NCI-H446 (cell line): ENCODE data around the gene ENKD1.

Experiments used
- DNase-seq, 2 experiments: peaks; one replicate each; lab custom pipeline; 2025; lab: John Stamatoyannopoulos, UW

ENKD1 gene

DNA sequence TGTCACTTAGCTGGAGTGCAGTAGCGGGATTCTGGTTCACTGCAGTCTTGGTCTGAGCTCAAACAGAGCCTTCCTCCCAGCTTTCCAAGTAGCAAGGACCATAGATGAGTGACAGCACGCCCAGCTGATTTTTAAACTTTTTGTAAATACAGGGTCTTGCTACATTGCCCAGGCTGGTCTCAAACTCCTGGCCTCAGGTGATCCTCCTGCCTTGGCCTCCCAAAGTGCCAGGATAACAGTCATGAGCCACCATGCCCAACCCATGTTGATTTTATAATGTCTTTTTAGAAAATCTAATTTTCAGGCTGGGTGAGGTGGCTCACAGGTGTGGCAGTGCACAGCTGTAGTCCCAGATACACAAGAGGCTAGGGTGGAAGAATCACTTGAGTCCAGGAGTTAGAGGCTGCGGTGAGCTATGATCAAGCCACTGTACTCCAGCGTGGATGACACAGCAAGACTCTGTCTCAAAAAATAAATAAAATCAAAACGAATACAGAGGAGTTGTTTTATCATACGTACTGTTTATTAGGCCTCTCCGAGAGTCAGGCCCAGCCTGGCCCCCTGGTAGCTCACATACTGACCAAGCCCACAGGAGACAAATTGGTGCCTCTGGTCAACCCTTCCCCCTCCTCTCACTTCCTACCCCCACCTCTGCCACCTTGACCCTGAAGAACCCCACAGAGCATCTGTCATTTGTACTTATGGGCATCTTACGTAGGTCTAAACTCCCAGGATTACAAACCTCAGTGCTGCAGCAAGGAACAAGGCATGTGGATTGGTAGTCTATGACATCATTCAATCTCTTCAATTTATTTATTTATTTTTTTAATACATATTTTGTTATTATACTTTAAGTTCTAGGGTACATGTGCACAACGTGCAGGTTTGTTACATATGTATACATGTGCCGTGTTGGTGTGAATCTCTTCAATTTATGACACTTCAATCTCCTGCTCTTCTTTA is 13.7 kb upstream of the ENKD1 start:
- no peak for DNase-seq

DNA sequence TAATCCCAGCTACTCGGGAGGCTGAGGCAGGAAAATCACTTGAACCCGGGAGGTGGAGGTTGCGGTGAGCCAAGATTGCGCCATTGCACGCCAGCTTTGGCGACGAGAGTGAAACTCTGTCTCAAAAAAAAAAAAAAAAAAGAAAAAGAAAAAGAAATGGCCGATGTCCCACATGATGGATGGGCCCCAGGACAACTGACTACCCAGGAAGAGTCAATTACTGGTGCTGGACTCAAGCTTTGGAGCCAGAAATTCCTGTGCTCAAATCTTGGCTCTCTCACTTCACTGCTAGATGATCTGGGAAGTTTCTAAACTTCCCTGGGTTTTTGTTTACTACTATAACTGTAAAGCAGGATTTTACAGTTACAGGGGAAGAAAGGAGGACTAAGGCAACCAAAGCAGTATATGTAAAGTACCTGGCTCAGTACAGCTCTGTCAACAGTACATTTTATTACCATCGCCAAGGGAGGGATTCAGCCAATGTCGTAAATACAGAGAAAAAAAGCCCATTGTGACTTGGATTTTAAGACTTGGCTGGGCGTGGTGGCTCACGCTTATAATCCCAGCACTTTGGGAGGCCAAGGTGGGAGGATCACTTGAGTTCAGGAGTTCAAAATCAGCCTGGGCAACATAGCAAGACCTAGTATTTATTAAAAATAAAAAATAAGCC is 11.9 kb upstream of the ENKD1 start:
- no peak for DNase-seq

DNA sequence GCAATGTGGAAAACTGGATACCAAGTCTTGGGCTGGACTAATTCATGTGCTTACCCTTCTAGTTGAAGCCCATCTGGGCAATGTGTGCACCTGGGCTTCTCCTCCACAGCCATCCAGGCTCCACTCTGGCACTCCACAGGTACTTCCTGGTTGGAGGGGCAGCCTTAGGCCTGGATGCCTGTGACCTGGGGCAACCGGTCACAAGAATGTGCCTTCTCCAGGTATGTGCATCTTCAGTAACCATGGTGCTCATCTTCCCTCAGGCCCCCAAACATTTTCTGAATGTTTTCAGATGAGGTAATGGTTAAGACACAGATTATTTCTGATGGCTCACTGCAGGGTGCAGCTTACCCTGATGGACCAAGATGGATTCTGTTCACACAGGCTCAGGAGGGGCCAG is 11.2 kb upstream of the ENKD1 start:
- DNase-seq, result no peak

DNA sequence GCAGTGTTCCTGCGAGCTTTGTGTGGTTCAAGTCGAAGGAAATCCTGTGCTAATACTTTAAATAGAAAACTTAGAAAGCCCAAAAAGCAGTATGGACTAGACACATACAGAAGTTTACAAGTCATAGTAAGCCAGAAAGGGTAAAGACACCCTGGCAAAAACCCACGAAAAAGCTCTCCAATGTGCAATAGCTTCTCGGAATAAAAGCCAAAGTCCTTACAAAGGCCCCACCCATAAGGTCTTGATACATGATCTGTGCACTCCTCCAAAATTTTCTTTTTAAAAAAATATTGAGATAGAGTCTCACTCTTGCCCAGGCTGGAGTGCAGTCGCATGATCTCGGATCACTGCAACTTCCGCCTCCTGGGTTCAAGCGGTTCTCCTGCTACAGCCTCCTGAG is 10.4 kb upstream of the ENKD1 start:
- DNase-seq, result no peak

DNA sequence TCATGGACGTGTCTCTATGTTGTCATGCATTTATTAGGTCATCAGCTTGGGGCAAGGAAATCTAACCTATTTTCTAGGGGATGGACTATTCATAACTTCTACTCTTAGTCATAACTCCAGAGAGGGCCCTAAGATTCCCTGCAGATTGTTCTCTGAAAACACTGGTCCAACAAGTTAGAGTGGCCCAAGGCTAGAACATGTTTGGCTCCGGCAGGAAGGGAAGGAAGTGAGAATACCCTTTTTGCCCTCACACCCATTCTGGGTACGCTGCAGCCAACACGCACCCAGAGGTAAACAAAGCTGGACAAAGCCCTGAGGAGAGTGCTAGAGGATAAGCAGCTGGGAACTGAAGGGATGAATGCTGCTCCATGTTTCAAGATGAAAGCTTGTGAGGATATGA is 10.0 kb upstream of the ENKD1 start:
- DNase-seq, result no peak

DNA sequence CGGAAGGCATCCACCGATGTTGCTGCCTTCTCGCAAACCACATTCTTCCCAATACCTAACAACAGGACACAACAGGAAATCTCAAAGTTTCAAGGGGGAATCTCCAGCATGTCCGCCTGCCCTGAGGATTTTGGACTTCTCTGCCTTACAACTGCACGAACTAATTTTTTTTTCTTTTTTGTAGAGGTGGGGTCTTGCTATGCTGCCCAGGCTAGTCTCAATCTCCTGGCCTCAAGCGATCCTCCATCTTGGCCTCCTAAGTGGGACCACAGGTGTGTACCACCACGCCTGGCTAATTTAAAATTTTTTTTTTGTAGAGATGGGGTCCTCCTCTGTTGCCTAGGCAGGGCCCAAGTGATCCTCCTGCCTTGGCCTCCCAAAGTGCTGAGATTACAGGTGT is 9.4 kb upstream of the ENKD1 start:
- DNase-seq, result no peak

DNA sequence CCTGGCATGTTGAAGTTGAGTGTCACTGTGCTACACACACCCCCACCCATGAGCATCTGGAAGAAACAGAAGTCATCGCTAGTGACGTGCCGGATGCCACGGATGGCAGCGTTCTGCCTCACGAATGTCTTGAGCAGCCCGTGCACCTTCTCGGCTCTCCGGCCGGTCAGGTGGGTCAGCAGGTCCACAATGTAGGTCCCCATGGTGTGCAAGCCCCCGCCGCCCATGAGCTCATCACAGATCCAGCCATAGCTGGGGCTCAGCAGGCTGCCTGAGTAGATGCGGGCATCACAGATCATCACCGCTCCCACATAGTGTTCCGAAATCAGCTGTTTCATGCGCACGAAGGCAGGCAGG is 9.0 kb upstream of the ENKD1 start:
- DNase-seq, result no peak

DNA sequence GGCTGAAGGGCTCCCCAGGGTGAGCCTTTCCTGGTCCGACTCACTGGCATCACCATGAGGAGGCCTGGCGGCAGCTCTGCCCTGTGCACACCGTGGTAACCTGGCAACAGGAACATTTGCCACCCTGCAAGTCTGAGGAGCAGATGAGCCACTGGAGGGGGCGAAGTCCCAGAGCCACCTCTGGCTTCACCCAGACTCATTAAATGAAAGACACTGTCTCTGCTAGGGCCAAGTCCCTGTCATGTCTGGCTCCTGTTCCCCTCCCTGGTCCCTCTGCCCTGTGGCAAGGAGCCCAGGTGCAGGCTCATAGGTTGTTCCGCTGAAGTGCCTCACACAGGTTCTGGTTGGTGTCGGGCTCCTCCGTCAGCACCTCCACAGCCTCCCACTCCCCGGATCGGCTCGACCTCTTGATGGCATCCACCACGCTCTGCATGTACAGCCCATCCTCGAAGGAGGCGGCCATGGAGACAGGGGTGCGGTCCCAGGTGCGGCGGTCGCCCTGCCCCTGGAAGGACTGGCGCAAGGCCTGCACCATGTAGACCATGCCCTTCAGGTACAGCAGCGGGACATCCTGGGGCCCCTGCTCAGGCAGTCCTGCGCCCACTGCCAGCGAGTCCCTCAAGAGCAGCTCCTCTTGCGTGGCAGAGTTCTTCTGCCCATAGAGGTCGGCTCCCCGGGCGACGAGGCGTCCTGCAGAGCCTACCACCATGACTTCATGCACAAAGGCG is 8.5 kb upstream of the ENKD1 start:
- no peak for DNase-seq

DNA sequence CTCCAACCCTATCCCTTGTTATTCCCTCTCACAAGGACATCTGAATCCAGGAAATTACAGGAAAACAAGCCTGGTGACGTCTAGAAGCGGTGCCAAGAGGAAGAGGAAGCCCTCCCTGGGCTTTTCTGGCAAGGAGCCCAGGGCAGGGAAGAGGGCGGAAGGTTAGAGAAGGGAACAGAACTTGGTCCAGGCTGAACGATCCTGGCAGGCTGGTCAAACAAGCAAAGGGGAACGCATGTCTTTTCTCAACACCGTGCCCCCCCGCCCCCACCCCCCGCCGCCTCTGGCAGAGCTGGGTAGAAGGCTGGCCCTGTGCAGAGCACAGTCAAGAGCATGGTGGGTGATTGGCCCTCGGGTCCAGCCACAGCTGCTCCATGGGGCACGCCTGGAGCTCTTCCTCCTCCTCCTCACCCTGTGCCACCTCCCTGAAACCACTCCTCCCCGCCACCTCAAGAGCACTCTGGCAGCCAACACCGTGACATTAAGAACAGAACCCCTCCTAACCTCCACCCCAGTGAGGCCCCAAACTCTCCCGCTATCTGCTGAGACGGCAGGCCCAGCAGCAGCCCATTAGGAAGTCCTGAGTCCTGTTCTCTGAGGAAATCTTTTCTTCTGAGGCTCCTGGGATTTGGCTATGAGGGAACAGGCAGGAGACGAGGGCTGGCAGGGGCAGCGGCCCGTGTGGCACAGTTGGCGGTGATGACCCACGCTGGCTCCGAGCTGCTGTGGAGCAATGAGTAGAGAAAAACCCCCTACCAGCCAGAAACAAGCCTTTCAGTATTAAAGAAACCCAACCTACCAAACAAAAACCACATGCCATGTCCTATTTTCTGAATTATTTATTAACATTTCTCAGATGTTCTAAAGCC is 7.4 kb upstream of the ENKD1 start:
- DNase-seq, result peak in 1 of 2 experiments; percentile 27

DNA sequence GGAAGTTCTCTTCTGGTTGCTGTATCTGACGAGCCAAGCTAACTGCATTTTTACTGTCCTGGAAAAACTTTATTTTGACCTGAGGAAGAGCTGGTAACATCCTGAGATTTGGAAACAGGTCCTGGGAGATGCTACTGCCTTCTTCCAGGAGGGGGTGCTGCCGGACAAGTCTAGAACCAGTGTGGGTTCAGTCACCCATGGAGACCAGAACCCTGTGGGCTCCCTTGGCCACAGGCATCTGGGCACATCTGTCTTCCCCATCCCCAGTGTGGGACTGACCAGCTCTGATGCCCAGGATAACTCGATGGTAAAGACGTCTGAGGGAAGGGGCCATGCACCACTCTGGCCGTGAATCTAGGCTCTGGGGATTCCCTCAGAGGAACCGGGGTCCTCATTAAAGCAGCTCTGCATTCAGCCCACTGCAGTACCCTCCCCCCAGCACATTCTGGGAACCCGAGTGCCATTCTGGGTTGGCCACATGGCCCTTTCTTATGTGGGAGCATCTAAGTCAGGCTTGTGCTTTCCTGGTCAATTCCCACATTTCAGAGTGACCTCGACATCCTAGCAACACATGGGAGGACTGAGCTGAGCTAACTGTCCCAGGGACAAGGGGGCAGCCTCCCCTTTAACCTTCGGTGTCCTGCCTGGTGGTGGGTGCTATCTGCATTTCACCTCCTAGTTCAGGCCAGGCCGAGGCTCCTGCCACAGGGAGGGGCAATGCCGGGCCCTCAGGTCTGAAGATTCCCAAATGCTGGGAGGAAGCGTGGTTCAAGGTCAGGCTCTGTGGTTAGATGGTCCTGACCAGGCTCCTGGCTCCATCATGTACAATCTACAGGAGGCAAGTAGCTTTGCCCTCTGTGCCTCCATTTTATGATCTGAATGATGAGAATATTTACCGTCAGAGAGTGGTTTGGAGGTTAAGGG is 6.5 kb upstream of the ENKD1 start:
- peak; percentile 10 to 48 for DNase-seq

DNA sequence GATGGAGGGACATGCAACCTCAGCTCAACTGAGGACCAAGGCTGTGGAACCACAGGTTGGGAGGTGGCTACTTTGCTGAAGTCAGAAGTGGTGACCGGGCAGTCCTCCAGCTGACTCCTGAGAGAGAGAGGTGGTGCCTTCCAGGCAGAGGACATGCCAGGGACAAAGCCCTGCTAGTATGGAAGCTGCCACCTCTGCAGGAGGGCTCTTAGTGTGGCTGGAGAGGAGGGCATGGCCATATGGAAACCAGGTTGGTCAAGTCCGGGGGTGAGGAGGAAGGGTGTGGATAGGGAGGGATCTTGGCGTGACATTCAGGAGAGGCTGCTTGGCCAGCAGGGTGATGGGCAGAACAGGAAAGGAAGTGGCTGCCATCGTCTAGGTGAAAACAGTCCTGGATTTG is 5.8 kb upstream of the ENKD1 start:
- no peak for DNase-seq

DNA sequence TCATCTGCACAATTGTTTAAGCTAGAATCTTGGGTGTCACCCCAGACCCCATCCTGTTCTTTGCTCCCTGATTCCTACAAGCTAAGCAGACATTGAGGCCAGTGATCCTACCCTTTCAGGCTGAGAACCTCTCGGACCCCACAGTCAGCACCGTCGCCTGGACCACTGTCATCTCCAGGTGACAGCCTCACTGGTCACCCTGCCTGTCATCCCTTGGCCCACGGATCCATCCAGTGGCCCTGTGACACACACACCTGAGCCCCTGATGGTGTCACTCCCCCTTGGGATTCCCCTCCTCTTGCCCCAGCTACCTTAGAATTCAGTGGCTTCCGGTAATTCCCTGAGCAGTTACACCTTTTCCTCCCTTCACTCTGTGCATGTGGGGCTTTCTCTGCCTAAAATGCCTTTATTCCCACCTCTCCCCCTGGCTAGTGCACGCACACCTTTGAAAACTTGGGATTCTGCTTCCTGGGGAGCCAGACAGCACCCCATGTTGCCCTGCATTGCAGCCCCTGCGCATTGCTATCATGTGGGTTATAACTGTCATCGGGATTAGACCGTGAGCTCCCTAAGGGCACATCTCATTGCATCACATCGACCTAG is 3.0 kb upstream of the ENKD1 start:
- DNase-seq, result no peak

DNA sequence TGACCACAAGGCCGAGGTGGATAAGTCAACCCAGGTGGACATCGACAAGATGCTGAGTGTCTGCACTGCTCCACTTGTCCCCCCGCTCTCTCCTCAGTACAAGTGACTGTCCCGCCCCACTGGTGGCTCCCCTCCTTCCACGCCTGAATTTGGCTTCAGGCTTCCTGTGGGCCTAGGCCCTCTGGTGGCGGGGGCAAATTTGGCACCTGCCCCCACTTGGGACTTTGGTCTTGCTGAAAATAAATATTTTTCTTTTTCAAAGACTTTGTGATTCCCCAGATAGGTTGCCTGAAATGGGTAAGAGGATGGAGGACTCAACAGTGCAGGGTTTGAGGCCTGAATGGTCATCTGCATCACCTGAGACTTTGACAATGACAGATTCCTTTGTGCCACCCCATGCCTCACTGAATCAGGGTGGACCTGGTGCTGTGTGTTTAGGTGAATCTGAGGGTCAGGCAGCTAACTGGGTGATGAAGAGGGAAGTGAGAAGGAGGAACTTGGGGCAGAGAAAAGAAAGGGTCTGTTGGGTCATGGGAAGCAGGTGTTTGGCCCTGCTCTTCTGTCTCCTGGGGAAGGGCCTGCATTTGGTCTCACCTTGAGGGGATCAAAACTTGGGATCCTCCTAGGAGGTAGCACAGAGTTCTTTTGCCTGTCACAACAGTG is 2.1 kb upstream of the ENKD1 start:
- no peak for DNase-seq

DNA sequence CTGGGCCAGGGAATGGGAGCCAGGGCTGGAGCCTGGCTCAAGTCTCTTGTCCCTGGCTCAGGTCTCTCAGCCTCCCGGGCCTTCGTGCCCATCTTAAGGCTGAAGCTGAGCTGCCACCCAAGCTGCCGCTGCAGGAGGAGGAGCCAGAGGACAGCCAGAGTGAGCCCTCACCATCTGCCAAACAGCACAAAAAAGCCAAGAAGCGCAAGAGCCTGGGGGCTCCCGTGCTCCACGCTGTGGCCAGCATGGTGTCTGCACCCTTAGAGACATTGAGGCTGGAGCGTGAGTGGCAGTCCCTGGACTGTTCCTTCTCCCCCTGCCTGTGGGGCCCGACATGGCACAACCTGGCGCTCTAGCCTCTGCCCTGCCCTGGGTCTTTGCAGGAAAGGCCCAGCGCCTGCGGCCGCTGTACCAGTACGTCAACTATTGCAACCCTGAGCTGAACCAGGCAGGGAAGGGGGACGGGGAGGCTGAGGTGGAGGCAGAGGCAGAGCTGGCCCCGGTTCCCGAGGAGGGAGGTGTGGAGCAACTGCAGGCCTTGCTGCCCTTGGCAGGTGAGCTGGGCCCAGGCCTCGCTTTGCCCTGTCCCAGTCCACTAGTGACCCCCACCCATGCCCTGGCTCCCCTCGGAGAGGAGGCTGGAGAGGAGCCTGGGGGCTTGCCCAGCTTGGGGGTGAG is 1.4 kb upstream of the ENKD1 start:
- DNase-seq, result peak; percentile 51 to 93

DNA sequence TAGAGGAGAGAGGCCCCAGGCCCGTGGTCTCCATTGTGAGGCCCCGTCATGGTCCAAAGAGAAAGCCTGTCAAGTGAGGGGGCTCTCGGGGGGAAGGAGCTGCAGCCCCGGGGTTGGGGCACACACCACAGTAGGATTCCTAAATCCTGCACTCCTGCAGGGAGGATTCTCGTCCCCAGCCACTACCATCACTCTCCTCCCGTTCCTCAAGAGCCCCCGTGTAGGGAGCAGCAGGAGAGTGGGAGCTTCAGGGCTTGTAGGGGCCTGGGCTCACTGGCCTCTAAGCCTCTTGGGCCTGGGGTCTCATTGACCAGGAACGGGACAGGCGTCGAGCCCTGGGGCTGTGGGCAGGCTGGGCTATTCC is 885 bp upstream of the ENKD1 start:
- DNase-seq, result no peak

DNA sequence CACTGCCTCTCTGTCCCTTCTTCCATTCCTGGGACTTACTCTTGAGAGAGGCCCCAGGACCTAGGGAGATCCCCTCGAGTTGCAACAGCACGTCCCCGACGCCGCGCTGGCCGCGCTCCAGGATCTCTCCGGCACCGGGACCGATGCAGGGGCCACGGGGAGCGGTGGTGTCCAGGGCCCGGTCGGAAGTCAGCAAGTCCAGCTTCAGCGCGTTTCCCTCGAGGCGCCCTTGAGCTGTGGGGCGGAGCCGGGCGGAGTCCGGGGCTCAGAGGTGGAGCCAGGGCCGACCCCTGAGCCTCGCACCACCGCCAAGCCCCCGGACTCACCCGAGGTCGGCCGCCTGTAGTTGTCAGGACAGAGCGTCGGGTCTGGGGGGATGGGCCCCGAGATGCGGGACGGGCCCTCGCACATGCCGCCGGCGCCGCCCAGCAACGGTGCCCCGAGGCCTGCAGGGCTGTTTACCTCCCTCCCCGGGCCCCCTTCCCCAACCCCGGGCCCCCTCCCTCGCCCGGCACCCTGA is 458 bp downstream of the ENKD1 start:
- no peak for DNase-seq

DNA sequence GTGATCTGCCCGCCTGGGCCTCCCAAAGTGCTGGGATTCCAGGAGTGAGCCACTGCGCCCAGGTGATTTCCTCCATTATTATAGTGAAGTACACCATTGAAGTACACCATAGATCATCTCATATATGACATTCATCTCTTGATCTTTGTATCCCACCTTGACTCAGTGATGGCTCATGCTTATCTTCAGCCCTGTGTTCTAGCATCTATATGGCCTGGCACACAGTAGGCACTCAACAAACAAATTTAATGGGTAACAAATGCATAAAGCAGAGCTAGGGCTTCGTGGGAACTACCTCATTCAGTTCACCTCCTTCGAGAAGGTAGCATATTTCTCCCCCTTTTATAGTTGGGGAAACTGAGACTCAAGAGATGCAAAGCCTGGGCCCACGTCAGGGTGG is 952 bp downstream of the ENKD1 start:
- no peak for DNase-seq

DNA sequence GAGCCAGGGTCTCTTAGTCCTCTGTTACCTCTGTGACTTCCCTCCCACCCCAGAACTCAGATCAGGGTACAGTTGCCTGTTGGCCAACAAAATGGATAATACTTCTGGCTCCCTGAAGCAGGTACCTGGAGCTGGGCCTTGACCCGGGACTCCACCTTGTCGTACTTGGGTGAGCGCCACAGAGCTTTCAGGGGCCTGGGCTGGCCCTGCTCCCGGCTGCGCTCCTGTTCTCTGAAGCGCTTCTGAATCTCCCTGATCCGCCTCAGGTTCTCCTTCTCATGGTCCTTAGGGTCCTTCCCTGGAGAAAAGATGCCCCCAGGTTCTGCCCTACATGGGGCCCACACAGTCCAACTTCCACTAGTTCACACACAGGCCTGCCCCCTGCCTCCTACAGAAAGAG is 1.7 kb downstream of the ENKD1 start:
- no peak for DNase-seq

DNA sequence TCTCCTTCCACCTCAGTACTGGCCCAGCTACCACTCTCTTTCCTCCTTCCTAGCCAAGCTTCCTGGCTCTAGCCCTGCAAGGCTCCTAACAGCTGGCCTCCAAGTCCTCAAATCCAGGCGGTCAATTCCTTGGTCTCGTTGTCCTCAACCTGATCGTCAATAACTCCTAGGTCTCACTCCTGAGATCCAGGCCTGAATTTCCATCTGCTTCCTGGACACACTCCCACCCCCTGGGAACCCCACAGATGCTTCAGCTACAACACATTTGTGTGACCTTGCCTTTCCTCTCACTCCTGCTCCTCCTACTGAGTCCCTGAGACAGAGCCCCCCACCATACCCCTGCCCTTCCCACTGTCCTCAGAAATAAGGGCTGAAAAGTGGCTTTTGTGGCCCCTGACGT is 2.3 kb downstream of the ENKD1 start:
- DNase-seq, result no peak
